Fibroblast of pulmonary artery (primary cell): Measurements from ENCODE around the gene ZBTB25.

ENCODE experiments used
- DNase-seq: peaks from one replicate; pipeline ENCODE4 v3.0.0-alpha.2; 2010; ENCODE audit warnings: low read depth
- H3K4me3 ChIP-seq: replicated peaks from 2 replicates; pipeline ENCODE4 v1.5.1; 2011; ENCODE audit warnings: low read depth, mild to moderate bottlenecking, control low read depth, low read length, moderate library complexity
- TF ChIP-seq, protein P1 (sequence below): IDR thresholded peaks from 2 replicates; pipeline ENCODE4 v1.5.1; 2011; ENCODE audit warnings: mild to moderate bottlenecking, control low read depth, low read length, inconsistent platforms; ENCODE audit errors: missing control alignments

Gene ZBTB25

DNA sequence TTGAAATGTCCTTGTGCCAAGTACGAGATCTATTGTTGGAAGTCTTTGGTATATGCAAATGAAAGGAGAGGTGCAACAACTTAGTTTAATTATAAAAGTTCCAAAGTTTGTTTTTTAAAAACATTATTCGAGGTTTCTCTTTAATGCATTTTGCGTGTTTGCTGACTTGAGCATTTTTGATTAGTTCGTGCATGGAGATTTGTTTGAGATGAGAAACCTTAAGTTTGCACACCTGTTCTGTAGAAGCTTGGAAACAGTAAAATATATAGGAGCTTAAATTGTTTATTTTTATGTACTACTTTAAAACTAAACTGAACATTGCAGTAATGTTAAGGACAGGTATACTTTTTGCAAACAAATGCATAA is 39.2 kb upstream of the ZBTB25 start:
- no peak overlapping the region for H3K4me3 ChIP-seq

GRCh38 chr14:64541972-64542835 is 38.6 kb upstream of the ZBTB25 start:
- H3K4me3 ChIP-seq: peak overlapping the region; percentile 1
- DNase-seq: no peak
- TF ChIP-seq, protein P1, sequence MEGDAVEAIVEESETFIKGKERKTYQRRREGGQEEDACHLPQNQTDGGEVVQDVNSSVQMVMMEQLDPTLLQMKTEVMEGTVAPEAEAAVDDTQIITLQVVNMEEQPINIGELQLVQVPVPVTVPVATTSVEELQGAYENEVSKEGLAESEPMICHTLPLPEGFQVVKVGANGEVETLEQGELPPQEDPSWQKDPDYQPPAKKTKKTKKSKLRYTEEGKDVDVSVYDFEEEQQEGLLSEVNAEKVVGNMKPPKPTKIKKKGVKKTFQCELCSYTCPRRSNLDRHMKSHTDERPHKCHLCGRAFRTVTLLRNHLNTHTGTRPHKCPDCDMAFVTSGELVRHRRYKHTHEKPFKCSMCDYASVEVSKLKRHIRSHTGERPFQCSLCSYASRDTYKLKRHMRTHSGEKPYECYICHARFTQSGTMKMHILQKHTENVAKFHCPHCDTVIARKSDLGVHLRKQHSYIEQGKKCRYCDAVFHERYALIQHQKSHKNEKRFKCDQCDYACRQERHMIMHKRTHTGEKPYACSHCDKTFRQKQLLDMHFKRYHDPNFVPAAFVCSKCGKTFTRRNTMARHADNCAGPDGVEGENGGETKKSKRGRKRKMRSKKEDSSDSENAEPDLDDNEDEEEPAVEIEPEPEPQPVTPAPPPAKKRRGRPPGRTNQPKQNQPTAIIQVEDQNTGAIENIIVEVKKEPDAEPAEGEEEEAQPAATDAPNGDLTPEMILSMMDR: no peak

More for the DNA sequence above, 39.2 kb upstream of the ZBTB25 start:
- no peak for DNase-seq
- TF ChIP-seq, protein P1: no peak

- H3K4me3 ChIP-seq: no peak overlapping the region
- no peak for DNase-seq
- TF ChIP-seq, protein P1: no peak
Observed at GRCh38 chr14:64541261-64541971, 37.8 kb upstream of the ZBTB25 start.

DNA sequence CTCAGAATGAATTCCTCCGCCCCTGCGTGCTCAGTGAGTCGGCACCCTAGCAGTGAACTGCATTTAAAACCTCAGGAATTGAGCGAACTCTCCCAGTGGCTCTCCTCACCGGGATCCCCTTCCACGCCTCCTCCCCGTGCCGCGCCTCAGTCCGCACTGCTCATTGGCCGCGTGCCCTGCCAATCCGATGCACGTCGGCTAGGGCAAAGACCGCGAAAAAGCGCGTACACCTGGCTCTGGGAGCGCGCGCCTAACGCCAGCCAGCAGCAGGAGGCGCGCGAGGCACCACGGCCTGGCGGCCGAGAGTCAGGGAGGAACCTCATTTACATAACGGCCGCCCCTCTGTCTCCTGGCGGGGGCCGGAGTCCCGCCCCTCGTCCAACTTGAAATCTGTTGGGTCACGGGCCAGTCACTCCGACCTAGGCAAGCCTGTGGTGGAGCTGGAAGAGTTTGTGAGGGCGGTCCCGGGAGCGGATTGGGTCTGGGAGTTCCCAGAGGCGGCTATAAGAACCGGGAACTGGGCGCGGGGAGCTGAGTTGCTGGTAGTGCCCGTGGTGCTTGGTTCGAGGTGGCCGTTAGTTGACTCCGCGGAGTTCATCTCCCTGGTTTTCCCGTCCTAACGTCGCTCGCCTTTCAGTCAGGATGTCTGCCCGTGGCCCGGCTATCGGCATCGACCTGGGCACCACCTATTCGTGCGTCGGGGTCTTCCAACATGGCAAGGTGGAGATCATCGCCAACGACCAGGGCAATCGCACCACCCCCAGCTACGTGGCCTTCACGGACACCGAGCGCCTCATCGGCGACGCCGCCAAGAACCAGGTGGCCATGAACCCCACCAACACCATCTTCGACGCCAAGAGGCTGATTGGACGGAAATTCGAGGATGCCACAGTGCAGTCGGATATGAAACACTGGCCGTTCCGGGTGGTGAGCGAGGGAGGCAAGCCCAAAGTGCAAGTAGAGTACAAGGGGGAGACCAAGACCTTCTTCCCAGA is 36.9 kb upstream of the ZBTB25 start, which contains the start of gene HSPA2:
Gene HSPA2, plus strand, starts transcription at position 534 of the 995 bp plus-strand sequence. Its CDS starts 109 bp downstream, at position 643.
- TF ChIP-seq, protein P1: peak; percentile 76
- peak; percentile 100 for DNase-seq

DNA sequence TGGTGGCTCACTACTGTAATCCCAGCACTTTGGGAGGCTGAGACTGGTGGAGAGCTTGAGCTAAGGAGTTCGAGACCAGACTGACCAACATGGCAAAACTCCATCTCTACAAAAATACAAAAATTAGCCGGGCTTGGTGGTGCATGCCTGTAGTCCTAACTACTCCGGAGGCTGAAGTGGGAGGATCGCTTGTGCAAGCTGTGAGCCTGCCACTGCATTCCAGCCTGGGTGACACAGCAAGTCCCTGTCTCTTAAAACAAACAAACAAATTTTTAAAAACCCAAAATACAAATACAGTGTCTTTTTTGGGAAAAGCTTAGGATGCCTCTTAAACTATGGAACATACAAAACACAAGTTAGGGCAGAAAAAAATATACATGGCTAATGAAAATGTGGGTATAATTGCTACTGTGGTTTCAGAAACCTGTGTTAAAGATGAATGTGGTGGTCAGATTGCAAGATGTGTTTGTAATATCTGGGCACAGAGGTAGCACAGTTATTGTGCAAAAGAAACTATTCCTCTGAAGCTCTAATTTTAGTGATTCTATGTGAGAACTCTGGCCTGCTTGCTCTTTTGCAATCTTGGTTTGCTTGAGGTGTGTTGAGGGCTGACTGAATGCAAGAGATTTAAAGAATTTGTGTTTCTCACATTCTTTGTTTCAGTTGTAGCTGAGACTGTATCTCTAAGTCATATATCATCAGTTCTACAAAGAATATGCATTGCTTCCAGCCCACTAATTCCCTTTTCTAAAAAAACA is 33.0 kb upstream of the ZBTB25 start:
- DNase-seq: peak; percentile 44
- H3K4me3 ChIP-seq: no peak overlapping the region
- TF ChIP-seq, protein P1: no peak

More for the DNA sequence above, 36.9 kb upstream of the ZBTB25 start, which contains the start of gene HSPA2:
- peak within 1 kb of the TSS; percentile 64 for H3K4me3 ChIP-seq
